Esophagus (tissue), 2 donors: ENCODE measurements around the gene KDM4C. TPM values are rescaled to one million over a fixed set of nuclear protein-coding genes. Genes with fewer than 3 reads are reported as not detected.

ENCODE experiments used
- H3K27ac ChIP-seq, 2 donors: one replicate each; pipeline ENCODE4 v1.5.1; 2013; ENCODE audit warnings: low read depth in 2 of 2, mild to moderate bottlenecking in 2 of 2, inconsistent platforms in 1 of 2, low read length in 1 of 2, moderate library complexity in 1 of 2
- H3K27me3 ChIP-seq, 2 donors: one replicate each; pipeline ENCODE4 v1.6.1; 2013; ENCODE audit warnings: low read length in 2 of 2, control low read depth in 1 of 2, mild to moderate bottlenecking in 1 of 2; ENCODE audit not compliant: insufficient read depth in 2 of 2, control insufficient read depth in 1 of 2
- H3K36me3 ChIP-seq, 2 donors: one replicate each; pipeline ENCODE4 v1.6.1; 2013; ENCODE audit warnings: low read length in 1 of 2; ENCODE audit not compliant: control insufficient read depth in 2 of 2, insufficient read depth in 2 of 2
- H3K4me1 ChIP-seq, 2 donors: one replicate each; pipeline ENCODE4 v1.6.1; 2013; ENCODE audit warnings: low read length in 1 of 2; ENCODE audit not compliant: control insufficient read depth in 2 of 2, insufficient read depth in 2 of 2
- H3K4me3 ChIP-seq, 2 donors: one replicate each; pipeline ENCODE4 v1.5.1; 2013; ENCODE audit warnings: low read length in 2 of 2, mild to moderate bottlenecking in 2 of 2, low read depth in 1 of 2, moderate library complexity in 1 of 2
- H3K9me3 ChIP-seq, 2 donors: one replicate each; pipeline ENCODE4 v1.6.1; 2013; ENCODE audit warnings: mild to moderate bottlenecking in 2 of 2, low read depth in 1 of 2, low read length in 1 of 2, moderate library complexity in 1 of 2; ENCODE audit not compliant: control insufficient read depth in 2 of 2, insufficient read depth in 1 of 2
- WGBS, 2 donors: extraction: QIAGEN DNeasy Blood & Tissue Kit; methylation state at CpG; one replicate each; pipeline ENCODE4 v1.1.7; 2013; 5-methylcytosine and 5-hydroxymethylcytosine counted together
- polyA plus RNA-seq, 2 donors: library from polyadenylated mRNA; stranded (reverse); fragments of 200-250 nt; gene quantifications; one replicate each; pipeline ENCODE4 v1.2.3, GENCODE V29; 2013
- donor health status: healthy with polysubstance abuse.
- donor health status: Bipolar disorder and iron deficiency.

KDM4C gene
- polyA plus RNA-seq, 2 donors: 5.9 to 8.0 TPM

GRCh38 chr9:6838158-6838557 is 80.4 kb downstream of the KDM4C start:
- no peaks in the 10 kb centered on the region for H3K9me3 ChIP-seq
- WGBS, 2 donors: 60 to 64% methylated on average over 6 of the region's 6 CpGs
- no peak overlapping the region for H3K4me3 ChIP-seq
- no peaks in the 10 kb centered on the region for H3K4me1 ChIP-seq
- no peaks in the 10 kb centered on the region for H3K27me3 ChIP-seq
- H3K27ac ChIP-seq: no peak overlapping the region
- peaks cover 0 to 12% of the 10 kb centered on the region in 2 donors for H3K36me3 ChIP-seq

GRCh38 chr9:6842584-6842947 is 84.8 kb downstream of the KDM4C start:
- Histone ChIP-seq H3K27ac (no peak overlapping the region), H3K27me3 (no peaks in the 10 kb centered on the region), H3K36me3 (peaks cover 0 to 2% of the 10 kb centered on the region in 2 donors), H3K9me3 (no peaks in the 10 kb centered on the region), H3K4me1 (no peaks in the 10 kb centered on the region), H3K4me3 (no peak overlapping the region)
- WGBS, 2 donors: 64 to 69% methylated on average over 3 of the region's 3 CpGs

- H3K9me3 ChIP-seq: no peaks in the 10 kb centered on the region
- no peaks in the 10 kb centered on the region for H3K27me3 ChIP-seq
- 94 to 96% methylated on average over 4 of the region's 4 CpGs for WGBS, 2 donors
- H3K36me3 ChIP-seq: peaks cover 0 to 2% of the 10 kb centered on the region in 2 donors
- H3K4me1 ChIP-seq: no peaks in the 10 kb centered on the region
- H3K4me3 ChIP-seq: no peak overlapping the region
- no peak overlapping the region for H3K27ac ChIP-seq
Measured at GRCh38 chr9:6843742-6844141, 86.0 kb downstream of the KDM4C start.

- no peak overlapping the region for H3K4me3 ChIP-seq
- WGBS, 2 donors: 86 to 88% methylated on average over 4 of the region's 4 CpGs
- no peak overlapping the region for H3K27ac ChIP-seq
- no peaks in the 10 kb centered on the region for H3K9me3 ChIP-seq
- H3K4me1 ChIP-seq: no peaks in the 10 kb centered on the region
- H3K36me3 ChIP-seq: peaks cover 0 to 2% of the 10 kb centered on the region in 2 donors
- H3K27me3 ChIP-seq: no peaks in the 10 kb centered on the region
Measured at GRCh38 chr9:6844267-6844666, 86.5 kb downstream of the KDM4C start.

- no peaks in the 10 kb centered on the region for H3K27me3 ChIP-seq
- H3K4me1 ChIP-seq: no peaks in the 10 kb centered on the region
- 90 to 94% methylated on average over 8 of the region's 8 CpGs for WGBS, 2 donors
- H3K4me3 ChIP-seq: no peak overlapping the region
- H3K9me3 ChIP-seq: no peaks in the 10 kb centered on the region
- H3K27ac ChIP-seq: no peak overlapping the region
- H3K36me3 ChIP-seq: peaks cover 0 to 2% of the 10 kb centered on the region in 2 donors
Measured at GRCh38 chr9:6845128-6845826, 87.5 kb downstream of the KDM4C start.

- WGBS, 2 donors: 57 to 72% methylated on average over 2 of the region's 2 CpGs
- no peaks in the 10 kb centered on the region for H3K4me1 ChIP-seq
- H3K27ac ChIP-seq: no peak overlapping the region
- no peak overlapping the region for H3K4me3 ChIP-seq
- H3K9me3 ChIP-seq: no peaks in the 10 kb centered on the region
- peaks cover 0 to 2% of the 10 kb centered on the region in 2 donors for H3K36me3 ChIP-seq
- no peaks in the 10 kb centered on the region for H3K27me3 ChIP-seq
Measured at GRCh38 chr9:6845880-6846279, 88.1 kb downstream of the KDM4C start.

GRCh38 chr9:6852243-6852963 is 94.6 kb downstream of the KDM4C start:
- 85% methylated on average over 7 of the region's 7 CpGs for WGBS, 2 donors
- Histone ChIP-seq H3K36me3 (peaks cover 0 to 3% of the 10 kb centered on the region in 2 donors), H3K27ac (no peak overlapping the region), H3K9me3 (no peaks in the 10 kb centered on the region), H3K4me3 (no peak overlapping the region), H3K4me1 (peaks cover 0 to 3% of the 10 kb centered on the region in 2 donors), H3K27me3 (no peaks in the 10 kb centered on the region)

GRCh38 chr9:6855860-6856259 is 98.1 kb downstream of the KDM4C start:
- Histone ChIP-seq H3K4me1 (peaks cover 0 to 3% of the 10 kb centered on the region in 2 donors), H3K27me3 (no peaks in the 10 kb centered on the region), H3K9me3 (no peaks in the 10 kb centered on the region), H3K36me3 (peaks cover 0 to 3% of the 10 kb centered on the region in 2 donors), H3K4me3 (no peak overlapping the region), H3K27ac (no peak overlapping the region)
- WGBS, 2 donors: 70 to 84% methylated on average over 3 of the region's 3 CpGs

- peaks cover 0 to 2% of the 10 kb centered on the region in 2 donors for H3K9me3 ChIP-seq
- H3K4me3 ChIP-seq: no peak overlapping the region
- H3K27me3 ChIP-seq: no peaks in the 10 kb centered on the region
- H3K27ac ChIP-seq: no peak overlapping the region
- 90 to 97% methylated on average over 1 of the region's 1 CpG for WGBS, 2 donors
- H3K36me3 ChIP-seq: no peaks in the 10 kb centered on the region
- no peaks in the 10 kb centered on the region for H3K4me1 ChIP-seq
Measured at GRCh38 chr9:6864102-6864501, 106.3 kb downstream of the KDM4C start.
